ENCODE measurements around the gene AOC3.
"Not testable (repeated sequence)": the region's sequence is repeated elsewhere in the genome, so short reads cannot be mapped to it uniquely, and the experiment has no call there.

Gene AOC3

DNA sequence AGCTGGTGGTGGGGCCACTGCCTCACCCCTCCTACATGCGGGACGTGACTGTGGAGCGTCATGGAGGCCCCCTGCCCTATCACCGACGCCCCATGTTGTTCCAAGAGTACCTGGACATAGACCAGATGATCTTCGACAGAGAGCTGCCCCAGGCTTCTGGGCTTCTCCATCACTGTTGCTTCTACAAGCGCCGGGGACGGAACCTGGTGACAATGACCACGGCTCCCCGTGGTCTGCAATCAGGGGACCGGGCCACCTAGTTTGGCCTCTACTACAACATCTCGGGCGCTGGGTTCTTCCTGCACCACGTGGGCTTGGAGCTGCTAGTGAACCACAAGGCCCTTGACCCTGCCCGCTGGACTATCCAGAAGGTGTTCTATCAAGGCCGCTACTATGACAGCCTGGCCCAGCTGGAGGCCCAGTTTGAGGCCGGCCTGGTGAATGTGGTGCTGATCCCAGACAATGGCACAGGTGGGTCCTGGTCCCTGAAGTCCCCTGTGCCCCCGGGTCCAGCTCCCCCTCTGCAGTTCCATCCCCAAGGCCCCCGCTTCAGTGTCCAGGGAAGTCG, 16.8 kb downstream of the AOC3 start:
- not testable (repeated sequence) for DNase-seq (ENCODE audit: low read depth)

DNA sequence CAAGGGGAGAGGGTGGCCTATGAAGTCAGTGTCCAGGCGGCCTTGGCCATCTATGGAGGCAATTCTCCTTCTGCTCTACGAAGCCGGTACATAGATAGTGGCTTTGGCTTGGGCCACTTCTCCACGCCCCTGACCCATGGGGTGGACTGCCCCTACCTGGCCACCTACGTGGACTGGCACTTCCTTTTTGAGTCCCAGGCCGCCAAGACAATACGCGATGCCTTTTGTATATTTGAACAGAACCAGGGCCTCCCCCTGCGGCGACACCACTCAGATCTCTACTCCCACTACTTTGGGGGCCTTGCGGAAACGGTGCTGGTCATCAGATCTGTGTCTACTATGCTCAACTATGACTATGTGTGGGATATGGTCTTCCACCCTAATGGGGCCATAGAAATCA, 17.3 kb downstream of the AOC3 start:
- no peak for DNase-seq (ENCODE audit: low read depth)

DNA sequence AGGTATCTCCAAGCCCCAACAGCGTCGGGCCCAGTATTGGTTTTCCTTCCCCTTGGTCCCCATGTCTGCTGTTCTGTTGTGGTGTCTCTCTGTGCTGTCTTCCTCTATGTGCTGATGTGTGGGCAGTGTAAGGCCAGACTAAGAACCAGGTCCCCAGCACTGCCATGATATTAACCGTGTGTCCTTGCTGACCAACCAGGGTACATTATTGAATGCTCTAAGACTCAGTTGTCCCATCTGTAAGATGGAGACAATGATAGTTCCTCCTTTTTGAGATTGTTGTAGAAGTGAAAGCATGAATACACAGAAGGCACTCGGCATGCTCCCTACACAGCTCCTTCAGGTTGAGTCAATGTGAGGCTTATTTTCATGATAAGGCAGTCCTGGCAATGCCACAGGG, 20.6 kb downstream of the AOC3 start:
- no peak for DNase-seq (ENCODE audit: low read depth)

DNA sequence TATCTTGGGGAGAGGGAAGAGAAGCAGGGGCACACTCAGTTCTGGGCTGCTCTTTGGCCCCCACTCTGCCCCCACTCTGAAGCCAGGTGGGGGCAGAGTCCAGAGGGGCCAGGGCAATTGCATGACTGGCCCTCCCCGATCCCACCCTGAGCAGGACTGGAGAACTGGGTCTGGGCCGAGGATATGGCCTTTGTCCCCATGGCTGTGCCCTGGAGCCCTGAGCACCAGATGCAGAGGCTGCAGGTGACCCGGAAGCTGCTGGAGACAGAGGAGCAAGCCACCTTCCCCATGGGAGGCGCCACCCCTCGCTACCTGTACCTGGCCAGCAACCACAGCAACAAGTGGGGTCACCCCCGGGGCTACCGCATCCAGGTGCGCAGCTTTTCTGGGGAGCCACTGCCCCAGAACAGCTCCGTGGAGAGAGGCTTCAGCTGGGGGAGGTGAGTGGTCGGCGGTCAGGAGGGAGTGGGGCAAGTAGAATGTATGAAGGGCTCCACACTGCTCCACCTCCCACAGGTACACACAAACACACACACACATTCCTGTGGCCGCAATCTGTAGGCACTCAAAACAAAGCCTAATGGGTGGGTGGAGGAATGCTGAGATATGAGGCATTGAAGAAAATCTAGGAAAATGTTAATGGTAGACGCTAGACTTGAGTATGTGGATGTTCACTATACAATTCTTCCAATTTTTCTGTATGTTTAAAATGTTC, 21.4 kb downstream of the AOC3 start:
- no peak for DNase-seq (ENCODE audit: low read depth)

DNA sequence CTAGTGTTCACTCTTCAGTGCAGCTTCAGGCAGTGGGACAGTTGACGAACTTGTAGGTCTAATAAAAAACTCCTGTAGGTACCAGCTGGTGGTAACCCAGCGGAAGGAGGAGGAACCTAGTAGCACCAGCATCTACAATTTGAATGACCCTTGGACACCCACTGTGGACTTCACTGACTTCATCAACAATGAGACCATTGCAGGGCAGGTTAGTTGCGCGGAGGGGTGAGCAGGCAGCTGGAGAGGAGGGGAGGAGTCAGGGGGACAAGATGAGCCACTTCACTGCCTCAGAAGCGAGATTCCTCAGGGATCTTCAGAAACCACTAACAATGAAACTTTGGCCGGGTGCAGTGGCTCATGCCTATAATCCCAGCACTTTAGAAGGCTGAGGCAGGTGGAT, 22.3 kb downstream of the AOC3 start:
- DNase-seq (ENCODE audit: low read depth), result no peak

DNA sequence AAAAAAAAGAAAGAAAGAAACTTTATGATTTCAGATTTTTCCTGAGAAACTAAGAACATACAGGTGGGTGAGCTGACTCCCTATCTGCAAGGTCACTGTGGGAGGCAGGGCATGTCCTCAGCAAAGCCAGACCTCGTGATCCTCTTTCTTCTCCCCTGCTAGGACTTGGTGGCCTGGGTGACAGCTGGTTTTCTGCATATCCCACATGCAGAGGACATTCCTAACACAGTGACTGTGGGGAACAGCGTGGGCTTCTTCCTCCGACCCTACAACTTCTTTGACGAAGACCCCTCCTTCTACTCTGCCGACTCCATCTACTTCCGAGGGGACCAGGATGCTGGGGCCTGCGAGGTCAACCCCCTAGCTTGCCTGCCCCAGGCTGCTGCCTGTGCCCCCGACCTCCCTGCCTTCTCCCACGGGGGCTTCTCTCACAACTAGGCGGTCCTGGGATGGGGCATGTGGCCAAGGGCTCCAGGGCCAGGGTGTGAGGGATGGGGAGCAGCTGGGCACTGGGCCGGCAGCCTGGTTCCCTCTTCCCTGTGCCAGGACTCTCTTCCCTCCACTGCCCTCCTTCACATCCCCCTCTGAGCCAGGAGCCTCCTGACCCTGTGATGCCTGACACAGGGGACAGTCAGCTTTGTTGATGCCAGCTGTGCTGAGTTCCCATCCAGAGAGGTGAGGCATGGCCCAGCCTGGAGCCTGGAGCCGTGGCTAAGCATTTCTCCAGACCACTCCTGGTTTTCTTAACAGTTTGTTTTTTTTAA, 23.1 kb downstream of the AOC3 start:
- DNase-seq (ENCODE audit: low read depth), result not testable (repeated sequence)

DNA sequence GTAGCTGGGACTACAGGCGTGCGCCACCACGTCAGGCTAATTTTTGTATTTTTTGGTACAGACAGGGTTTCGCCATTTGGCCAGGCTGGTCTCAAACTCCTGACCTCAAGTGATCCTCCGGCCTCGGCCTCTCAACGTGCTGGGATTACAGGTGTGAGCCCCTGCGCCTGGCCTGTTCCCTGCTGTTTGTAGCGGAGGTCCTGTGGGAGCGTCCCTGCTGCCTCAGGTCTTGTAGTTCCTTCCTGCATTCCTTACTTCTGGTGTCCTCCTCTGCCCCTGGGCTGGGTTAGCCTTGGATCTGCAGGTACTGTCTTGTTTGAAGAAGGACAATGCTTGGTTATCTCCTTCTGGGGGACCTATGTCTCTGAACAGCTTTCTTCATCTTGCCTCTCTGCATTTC, 26.0 kb downstream of the AOC3 start:
- no peak for DNase-seq (ENCODE audit: low read depth)

DNA sequence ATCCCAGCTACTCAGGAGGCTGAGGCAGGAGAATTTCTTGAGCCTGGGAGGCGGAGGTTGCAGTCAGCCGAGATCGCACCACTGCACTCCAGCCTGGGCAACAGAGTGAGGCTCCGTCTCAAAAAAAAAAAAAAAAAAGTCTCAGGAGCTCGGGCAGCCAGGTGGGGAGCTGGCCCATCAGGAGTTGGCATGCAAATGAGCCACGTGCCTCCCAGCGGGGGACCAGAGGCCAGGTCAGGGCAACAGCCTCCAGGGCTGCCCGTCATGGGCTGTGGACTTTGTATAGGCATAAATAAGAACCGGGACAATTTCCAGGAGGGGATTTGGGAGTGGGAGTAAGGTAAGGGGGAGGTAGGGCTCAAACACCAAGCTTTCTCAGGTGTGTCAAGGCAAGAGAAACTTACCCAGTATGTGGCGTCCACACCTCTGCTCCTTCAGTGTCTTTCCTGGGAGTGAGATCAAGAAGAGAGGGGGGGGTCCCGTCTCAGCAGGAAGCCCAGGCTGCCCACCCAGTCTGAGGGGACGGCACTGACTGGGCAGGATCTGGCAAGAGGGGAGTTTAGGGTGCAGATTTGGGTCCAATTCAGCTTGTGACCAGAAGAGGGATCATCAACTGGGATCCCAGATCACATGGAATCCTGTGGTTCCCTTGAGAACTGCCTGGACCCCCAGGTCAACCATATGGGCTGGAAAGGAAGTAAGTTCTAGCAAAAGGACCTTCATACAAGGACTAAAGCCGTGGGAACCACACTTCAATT, 27.3 kb downstream of the AOC3 start:
- no peak for DNase-seq (ENCODE audit: low read depth)

DNA sequence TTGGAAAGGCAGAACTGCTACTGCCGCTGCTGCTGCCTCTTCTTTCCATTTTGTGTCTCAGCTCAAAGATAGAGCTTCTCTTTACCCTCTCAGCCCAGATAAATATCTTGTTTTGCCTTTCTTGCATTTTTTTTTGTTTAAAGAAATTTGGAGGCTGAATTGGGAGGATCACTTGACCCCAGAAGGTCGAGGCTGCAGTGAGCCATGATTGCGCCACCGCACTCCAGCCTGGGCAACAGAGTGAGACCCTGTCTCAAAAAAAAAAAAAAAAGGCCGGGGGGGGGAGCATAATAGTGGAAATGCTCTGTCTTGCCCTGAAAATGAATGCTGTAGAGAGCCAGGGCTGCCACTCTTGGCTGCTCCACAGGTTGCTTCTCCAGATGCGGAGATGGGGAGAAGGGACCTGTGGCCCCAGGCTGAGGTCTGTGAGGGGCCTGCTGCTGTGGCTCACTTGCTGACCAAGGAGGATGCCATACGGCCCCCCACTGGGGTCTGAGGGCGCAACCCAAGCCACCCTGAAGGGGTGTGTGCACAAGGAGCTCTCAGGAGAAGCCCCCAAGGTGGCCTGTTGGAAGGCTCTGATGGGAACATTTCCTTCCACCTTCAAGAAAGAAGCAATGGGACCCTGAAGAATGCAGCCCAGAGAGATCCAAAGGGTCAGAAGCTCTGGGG, 28.1 kb downstream of the AOC3 start:
- DNase-seq (ENCODE audit: low read depth), result no peak

DNA sequence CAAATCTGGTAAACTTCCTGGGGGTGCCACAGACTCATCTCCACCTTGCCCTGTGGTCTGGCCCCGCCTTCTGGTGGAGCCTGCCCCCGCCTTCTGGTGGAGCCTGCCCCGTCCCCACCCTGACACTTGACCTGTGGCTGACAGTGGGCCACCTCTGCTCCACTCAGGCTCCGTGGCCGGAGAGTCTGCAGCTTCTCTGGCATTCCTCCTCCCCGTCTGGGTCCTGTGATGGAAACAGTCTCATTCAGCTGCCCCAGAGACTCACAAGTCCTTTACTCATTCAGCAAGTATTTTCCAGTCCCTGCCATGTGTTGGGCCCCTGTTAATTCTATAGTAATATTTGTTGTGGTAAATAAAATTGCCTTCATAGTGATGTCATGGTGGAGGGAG, 28.6 kb downstream of the AOC3 start:
- DNase-seq (ENCODE audit: low read depth), result no peak

DNA sequence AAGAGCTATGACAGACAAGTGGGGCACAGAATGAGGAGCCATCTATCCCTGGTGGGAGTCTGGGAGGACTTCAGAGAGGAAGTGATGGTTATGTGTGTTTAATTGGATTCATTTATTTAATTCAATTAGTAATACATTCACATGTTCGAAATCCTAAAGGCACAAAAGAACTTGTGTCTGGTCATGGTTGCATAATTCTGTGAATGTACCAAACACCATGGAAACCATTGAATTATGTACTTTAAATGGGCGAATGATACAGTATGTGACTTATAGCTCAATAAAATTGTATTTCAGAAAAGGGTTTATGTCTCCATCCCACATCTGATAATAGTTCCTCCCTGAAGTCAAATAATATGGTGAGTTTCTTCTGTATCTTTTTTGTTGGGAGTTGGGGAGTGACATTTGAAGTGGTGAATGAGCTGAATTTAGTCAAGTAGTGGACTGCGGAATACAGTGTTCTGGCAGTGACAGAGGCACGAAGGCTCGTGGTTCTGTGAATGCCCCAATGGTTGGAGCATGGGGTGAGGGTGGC, 29.8 kb downstream of the AOC3 start:
- no peak for DNase-seq (ENCODE audit: low read depth)

DNA sequence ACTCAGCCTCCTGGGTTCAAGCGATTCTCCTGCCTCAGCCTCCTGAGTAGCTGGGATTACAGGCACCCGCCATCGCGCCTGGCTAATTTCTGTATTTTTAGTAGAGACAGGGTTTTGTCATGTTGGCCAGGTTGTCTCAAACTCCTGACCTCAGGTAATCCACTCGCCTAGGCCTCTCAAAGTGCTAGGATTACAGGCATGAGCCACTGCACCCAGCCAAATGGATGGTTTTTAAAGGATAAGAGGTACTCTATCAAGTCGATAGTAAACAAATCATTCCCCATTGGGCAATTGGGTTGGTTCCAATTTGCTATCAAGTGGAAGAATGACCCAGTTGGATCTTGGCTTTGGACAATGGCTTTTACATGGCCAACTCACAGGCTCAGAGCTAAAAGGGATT, 30.7 kb downstream of the AOC3 start:
- DNase-seq (ENCODE audit: low read depth), result not testable (repeated sequence)

DNA sequence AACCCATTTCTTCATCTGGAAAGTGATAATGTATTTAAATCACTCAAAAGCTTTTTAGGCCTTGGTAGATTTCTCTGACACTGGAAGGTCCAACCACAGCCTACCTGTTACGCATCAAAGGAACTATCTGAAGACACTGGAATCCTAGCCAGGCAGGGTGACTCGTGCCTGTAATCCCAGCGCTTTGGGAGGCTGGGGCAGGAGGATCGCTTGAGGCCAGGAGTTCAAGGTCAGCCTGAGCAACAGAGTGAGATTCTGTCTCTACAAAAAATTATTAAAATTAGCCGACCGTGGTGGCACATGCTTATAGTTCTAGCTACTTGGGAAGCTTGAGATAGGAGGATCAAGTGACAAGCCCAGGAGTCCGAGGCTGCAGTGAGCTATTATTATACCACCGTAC, 31.2 kb downstream of the AOC3 start:
- DNase-seq (ENCODE audit: low read depth), result no peak

DNA sequence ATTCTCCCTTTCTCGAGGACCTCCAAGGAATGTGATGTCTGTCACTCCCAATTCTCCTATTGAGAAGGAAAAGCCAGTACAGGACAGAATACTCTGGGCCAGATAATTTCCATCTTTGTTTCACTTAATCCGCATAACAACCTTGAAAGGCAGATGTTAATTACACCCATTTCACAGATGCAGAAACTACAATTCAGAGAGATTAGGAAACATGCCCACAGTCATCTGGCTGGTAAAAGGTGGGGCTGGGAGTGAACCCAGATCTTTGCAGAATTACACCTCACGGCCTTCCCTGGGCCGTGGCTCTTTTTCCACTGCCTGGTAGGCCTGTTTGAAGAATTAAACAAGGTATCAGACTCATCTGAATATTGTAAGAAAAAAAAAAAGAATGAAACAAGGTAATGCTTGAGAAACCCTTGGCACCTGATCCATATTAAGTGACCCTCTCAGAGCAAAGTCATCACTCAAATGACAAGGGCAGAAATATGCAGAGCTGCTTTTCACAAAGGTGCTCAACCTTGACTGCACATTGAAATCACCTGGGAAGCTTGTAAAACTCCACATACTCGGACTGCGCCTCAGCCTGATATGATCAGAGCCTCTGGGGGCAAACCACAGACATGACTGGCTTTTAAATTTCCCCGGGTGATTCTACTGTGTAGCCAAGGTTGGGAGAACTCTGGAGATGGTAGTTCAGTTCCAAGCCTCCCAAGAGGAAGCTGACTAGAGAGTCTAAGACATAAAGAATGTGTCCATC, 33.0 kb downstream of the AOC3 start:
- no peak for DNase-seq (ENCODE audit: low read depth)

DNA sequence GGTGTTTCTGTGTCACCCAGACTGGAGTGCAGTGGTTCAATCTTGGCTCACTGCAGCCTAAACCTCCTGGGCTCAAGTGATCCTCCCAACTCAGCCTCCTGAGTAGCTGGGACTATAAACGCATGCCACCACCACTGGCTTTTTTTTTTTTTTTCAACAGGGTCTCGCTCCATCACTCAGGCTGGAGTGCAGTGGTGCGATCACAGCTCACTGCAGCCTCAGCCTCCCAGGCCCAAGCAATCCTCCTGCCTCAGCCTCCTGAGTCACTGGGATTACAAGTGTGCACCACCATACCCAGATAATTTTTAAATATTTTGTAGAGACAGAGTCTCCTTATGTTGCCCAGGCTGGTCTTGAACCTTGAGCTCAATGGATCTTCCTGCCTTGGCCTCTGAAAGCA, 34.8 kb downstream of the AOC3 start:
- not testable (repeated sequence) for DNase-seq (ENCODE audit: low read depth)

DNA sequence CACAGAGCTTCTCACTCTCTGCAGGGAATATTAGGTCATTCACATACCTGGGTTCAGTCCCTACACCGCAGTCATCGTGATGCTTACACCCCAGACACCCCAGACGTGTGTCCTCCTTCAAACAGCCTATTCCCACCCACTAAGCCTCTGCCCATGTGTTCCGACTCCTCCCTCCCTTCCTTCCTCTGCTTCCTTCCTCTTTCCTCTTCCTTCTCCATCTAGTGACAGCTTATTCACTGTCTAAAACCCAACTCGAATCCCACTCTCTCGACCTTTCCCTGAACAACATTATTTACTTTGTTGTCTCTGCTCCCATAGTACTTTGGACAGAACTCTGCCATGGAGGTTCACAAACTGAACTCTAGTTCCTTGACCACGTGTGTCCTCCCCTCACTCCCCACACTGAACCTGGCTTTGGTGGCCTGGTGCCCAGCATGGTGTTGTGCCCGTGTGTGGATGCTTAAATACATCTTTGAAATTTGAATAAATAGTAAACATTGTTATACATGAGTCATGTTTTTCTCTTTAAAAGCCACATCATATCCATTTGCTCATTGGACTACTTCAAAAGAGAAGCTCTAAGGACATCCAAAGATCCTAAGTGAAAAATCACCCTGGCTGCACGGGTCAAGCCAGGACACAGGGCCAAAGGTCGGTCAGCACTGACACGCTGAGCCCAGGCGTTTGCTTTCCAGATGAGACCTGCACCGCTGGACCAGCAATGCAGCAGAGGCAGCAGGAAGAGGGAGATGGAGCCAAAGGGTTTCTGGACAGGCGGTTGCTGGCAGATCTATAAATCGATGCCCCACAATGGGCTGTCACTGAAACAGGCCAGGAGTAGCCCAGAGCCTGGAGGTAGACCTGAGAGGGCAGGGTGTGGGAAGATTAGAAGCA, 35.5 kb downstream of the AOC3 start:
- no peak for DNase-seq (ENCODE audit: low read depth)

DNA sequence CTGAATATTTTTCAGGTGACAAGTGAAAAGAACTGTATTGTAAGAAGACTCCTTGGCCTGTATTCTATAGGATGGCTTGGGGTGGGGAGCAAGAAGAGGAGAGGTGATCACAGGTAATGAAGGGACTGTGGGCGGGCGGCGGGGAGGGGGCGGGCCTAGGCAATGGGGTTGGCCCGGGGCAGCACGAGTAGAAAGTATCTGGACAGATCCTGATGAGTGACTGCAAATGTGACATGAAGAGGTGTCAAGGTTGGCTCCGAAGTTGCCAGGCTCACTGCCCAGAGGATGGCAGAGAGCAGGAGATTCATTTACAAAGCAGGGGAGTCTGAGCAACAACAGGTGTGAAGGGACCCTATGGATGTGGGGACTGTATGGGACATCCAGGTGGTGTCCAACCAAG, 38.8 kb downstream of the AOC3 start:
- no peak for DNase-seq (ENCODE audit: low read depth)

DNA sequence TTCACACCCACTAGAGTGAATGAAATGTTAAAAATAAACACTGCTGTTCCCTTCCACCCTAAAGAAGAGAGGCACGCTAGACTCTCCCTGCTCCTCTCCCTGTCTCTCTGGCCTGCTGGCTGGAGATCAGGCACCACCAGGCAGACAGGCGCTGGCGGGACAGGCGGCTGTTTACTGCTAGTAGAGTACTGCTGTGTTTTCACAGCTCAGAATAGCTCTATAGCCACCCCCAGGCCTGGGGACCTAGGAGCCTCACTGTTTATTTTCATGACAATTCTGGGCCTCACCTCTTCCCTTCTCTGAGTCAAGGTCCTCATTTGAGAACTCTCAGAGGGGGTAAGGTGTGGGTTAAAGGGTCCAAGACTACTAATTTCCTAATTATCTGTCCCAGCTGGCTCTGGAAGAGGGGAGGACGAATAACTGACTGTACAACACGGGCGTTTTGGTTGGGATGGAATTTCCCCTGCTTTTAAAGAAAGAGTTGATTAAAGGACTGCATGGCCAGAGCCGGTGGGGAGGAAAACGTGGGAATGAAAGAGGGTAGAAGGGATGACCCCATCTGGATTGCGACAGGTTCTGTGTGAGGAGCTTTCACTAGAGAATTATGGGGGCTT, 40.6 kb downstream of the AOC3 start:
- no peak for DNase-seq (ENCODE audit: low read depth)

DNA sequence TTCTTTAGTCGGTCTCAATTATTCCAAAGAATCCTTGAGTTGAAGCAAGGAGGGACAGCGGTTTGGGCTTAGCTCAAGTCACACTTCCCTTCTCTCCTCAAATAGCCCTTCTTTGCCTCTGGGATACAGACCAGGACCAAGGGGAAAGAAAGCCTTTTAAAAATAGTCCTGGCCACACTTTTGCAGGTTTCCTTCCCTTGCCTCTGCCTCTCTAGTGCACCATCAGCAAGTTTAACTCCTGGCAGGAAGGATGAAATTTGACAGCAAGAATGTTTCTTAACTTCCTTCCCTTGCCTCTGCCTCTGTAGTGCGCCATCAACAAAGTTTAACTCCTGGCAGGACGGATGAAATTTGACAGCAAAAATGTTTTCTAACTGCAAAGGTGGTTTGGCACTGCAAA, 42.4 kb downstream of the AOC3 start:
- DNase-seq (ENCODE audit: low read depth), result no peak
